OCI-LY3 (cell line): ENCODE data around the gene GLCE.

Source experiments
- H2AFZ ChIP-seq: fragments of 200-600, 300-600 bp; shearing (Covaris generic); 2 replicates; pipeline ENCODE4 v1.6.0; 2014; ENCODE audit warnings: antibody characterized with exemption, low read depth, low read length
- H3K27ac ChIP-seq: fragments of 200-600, 300-600 bp; sonication (generic); 2 replicates; pipeline ENCODE4 v1.5.1; 2014; ENCODE audit warnings: mild to moderate bottlenecking, low read length, moderate library complexity, mixed read lengths
- H3K27me3 ChIP-seq: fragments of 200-600, 300-600 bp; sonication (generic); 2 replicates; pipeline ENCODE4 v1.6.1; 2014; ENCODE audit warnings: low read depth, low read length, mixed read lengths
- H3K36me3 ChIP-seq: fragments of 200-600, 300-600 bp; sonication (generic); replicated peaks from 2 replicates; pipeline ENCODE3; 2014; ENCODE audit warnings: low read depth, low read length, mixed read lengths
- H3K4me1 ChIP-seq: fragments of 300-600, 200-600 bp; sonication (generic); 2 replicates; pipeline ENCODE4 v1.6.1; 2014; ENCODE audit warnings: low read length, mixed read lengths
- H3K4me2 ChIP-seq: fragments of 200-600, 300-600 bp; sonication (generic); 2 replicates; pipeline ENCODE4 v1.6.1; 2014; ENCODE audit warnings: low read length, mixed read lengths
- H3K4me3 ChIP-seq: fragments of 300-600, 200-600 bp; sonication (generic); 2 replicates; pipeline ENCODE4 v1.5.1; 2014; ENCODE audit warnings: antibody characterized with exemption, mild to moderate bottlenecking, low read length, moderate library complexity
- H3K79me2 ChIP-seq: fragments of 300-600, 200-600 bp; shearing (Covaris generic); 2 replicates; pipeline ENCODE4 v1.6.1; 2014; ENCODE audit warnings: mild to moderate bottlenecking, low read length, mixed read lengths
- H3K9ac ChIP-seq: fragments of 300-600, 200-600 bp; shearing (Covaris generic); 2 replicates; pipeline ENCODE4 v1.6.0; 2014; ENCODE audit warnings: mild to moderate bottlenecking, low read length, moderate library complexity
- H3K9me3 ChIP-seq: fragments of 200-600, 300-600 bp; shearing (Covaris generic); 2 replicates; pipeline ENCODE4 v1.6.1; 2014; ENCODE audit warnings: low read length, mixed read lengths; ENCODE audit not compliant: insufficient read depth
- H4K20me1 ChIP-seq: fragments of 200-600, 300-600 bp; sonication (generic); 2 replicates; pipeline ENCODE4 v1.6.1; 2016; ENCODE audit warnings: low read length, mixed read lengths; ENCODE audit not compliant: insufficient read depth
- CTCF ChIP-seq: fragments of 200-600, 300-600 bp; sonication (generic); IDR thresholded peaks from 2 replicates; pipeline ENCODE4 v1.5.1; 2014; ENCODE audit warnings: antibody characterized with exemption, low read length, low read depth
- EZH2phosphoT487 ChIP-seq: fragments of 200-600 bp; shearing (Covaris generic); IDR thresholded peaks from 2 replicates; pipeline ENCODE4 v1.6.1; 2018; ENCODE audit warnings: antibody characterized with exemption, mixed run types, low read depth

Gene GLCE

GRCh38 chr15:69154684-69155083 lies 5.8 kb upstream of the GLCE start:
- no peak overlapping the region for H3K4me2 ChIP-seq
- no peak overlapping the region for H3K4me3 ChIP-seq
- H3K36me3 ChIP-seq, result no peaks in the 10 kb centered on the region
- H2AFZ ChIP-seq, result no peak overlapping the region
- H3K27me3 ChIP-seq, result peaks cover 49% of the 10 kb centered on the region
- H3K27ac ChIP-seq, result no peak overlapping the region
- no peak for TF ChIP-seq CTCF
- no peak for TF ChIP-seq EZH2phosphoT487
- no peaks in the 10 kb centered on the region for H3K79me2 ChIP-seq
- peaks cover 3% of the 10 kb centered on the region; the same call in 1 of the 2 replicates for H3K4me1 ChIP-seq
- H3K9ac ChIP-seq, result no peak overlapping the region
- no peaks in the 10 kb centered on the region for H4K20me1 ChIP-seq
- no peaks in the 10 kb centered on the region for H3K9me3 ChIP-seq

DNA sequence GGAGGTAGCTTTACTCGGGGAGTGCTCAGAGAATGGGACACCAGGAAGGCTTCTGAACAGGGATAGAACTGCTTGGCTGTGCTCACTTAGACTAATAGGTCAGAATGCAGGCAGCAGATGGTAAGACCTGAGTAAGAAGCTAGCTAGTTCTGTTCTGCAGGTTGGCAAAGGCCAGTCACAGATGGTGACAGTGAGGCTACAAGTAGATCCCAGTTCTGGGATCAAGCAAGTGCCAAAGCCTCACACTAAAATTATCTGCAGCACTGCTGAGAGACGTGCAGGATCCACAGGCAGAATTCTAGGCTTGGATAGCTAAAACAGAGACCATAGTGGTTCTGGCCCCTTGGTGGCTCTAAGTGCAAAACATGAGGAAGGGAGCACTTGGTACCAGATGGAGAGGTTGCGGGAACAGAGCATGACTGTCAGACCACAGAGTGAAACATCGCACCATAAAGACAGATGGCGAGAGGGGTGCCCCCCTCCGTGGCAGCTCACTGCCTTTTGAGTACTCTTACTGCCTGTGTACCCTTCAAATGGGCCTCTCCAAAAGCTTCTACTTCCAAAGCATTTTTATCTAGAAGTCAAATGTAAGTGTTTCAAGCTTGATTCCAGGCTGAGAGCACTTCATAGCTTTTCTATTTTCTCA lies 3.6 kb upstream of the GLCE start:
- Histone ChIP-seq H4K20me1 (no peaks in the 10 kb centered on the region), H3K27me3 (peaks cover 29% of the 10 kb centered on the region), H3K79me2 (no peaks in the 10 kb centered on the region), H3K36me3 (no peaks in the 10 kb centered on the region), H2AFZ (no peak overlapping the region), H3K4me1 (peaks cover 7% of the 10 kb centered on the region), H3K4me3 (no peak overlapping the region), H3K9me3 (no peaks in the 10 kb centered on the region), H3K9ac (no peak overlapping the region), H3K27ac (no peak overlapping the region), H3K4me2 (no peak overlapping the region)
- TF ChIP-seq CTCF, result no peak
- no peak for TF ChIP-seq EZH2phosphoT487

GRCh38 chr15:69158201-69158842 lies 2.1 kb upstream of the GLCE start:
- Histone ChIP-seq H3K4me1 (peaks cover 11% of the 10 kb centered on the region), H3K27ac (no peak overlapping the region), H3K9me3 (no peaks in the 10 kb centered on the region), H3K4me2 (no peak overlapping the region), H3K36me3 (no peaks in the 10 kb centered on the region), H3K9ac (no peak overlapping the region), H3K79me2 (no peaks in the 10 kb centered on the region), H4K20me1 (no peaks in the 10 kb centered on the region), H2AFZ (no peak overlapping the region), H3K27me3 (peaks cover 17% of the 10 kb centered on the region), H3K4me3 (no peak overlapping the region)
- TF ChIP-seq EZH2phosphoT487 (no peak), CTCF (no peak)

DNA sequence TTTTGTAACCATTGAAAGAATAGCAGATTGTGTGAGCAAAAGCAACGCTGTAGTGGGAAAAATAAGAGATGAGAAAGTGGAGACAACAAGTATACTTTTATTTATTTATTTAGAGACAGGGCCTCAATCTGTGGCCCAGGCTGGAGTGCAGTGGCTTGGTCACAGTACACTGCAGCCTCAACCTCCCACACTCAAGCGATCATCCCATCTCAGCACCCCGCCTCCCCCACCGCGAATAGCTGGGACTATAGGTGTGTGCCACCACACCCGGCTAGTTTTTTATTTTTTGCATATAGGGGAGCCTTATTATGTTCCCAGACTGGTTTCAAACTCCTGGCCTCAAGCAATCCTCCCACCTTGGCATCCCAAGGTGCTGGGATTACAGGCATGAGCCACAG lies 1.6 kb upstream of the GLCE start:
- Histone ChIP-seq H2AFZ (no peak overlapping the region), H3K27ac (no peak overlapping the region), H3K4me3 (no peak overlapping the region), H3K9ac (no peak overlapping the region), H3K4me1 (peaks cover 11% of the 10 kb centered on the region), H3K27me3 (peaks cover 16% of the 10 kb centered on the region), H3K9me3 (no peaks in the 10 kb centered on the region), H3K4me2 (no peak overlapping the region), H3K79me2 (no peaks in the 10 kb centered on the region), H3K36me3 (no peaks in the 10 kb centered on the region), H4K20me1 (no peaks in the 10 kb centered on the region)
- TF ChIP-seq EZH2phosphoT487 (no peak), CTCF (no peak)
